T-helper 1 cell treated with Interleukin-12 subunit alpha and Interleukin-12 subunit beta and Interleukin-4 antibody, amounts not matched to agents 30 μg/mL and 1 μg/mL, for 36 hours (primary cell): Measurements from ENCODE around the gene GPBAR1.

Source experiments
- H3K27ac Mint-ChIP-seq: one replicate; pipeline ENCODE4 v1.8.0; 2021; ENCODE audit warnings: mild to moderate bottlenecking, mixed read lengths
- H3K27me3 Mint-ChIP-seq: one replicate; pipeline ENCODE4 v1.8.0; 2021; ENCODE audit warnings: low read depth, mixed read lengths
- H3K36me3 Mint-ChIP-seq: one replicate; pipeline ENCODE4 v1.8.0; 2021; ENCODE audit warnings: low read depth, mixed read lengths
- H3K4me1 Mint-ChIP-seq: one replicate; pipeline ENCODE4 v1.8.0; 2021; ENCODE audit warnings: low read depth, mixed read lengths
- H3K4me3 Mint-ChIP-seq: one replicate; pipeline ENCODE4 v1.8.0; 2021; ENCODE audit warnings: mild to moderate bottlenecking, moderate library complexity, mixed read lengths
- H3K9me3 Mint-ChIP-seq: one replicate; pipeline ENCODE4 v1.8.0; 2021; ENCODE audit warnings: mixed read lengths

GPBAR1 gene

GRCh38 chr2:218257390-218257981 is 3.3 kb upstream of the GPBAR1 start:
- H3K9me3 Mint-ChIP-seq = no peaks in the 10 kb centered on the region
- peaks cover 30% of the 10 kb centered on the region for H3K36me3 Mint-ChIP-seq
- H3K4me3 Mint-ChIP-seq = no peak overlapping the region
- no peaks in the 10 kb centered on the region for H3K27me3 Mint-ChIP-seq
- peaks cover 17% of the 10 kb centered on the region for H3K4me1 Mint-ChIP-seq
- H3K27ac Mint-ChIP-seq = peak overlapping the region; percentile 86

GRCh38 chr2:218259099-218259961 is 1.5 kb upstream of the GPBAR1 start:
- H3K9me3 Mint-ChIP-seq = no peaks in the 10 kb centered on the region
- no peak overlapping the region for H3K27ac Mint-ChIP-seq
- no peak overlapping the region for H3K4me3 Mint-ChIP-seq
- peaks cover 17% of the 10 kb centered on the region for H3K4me1 Mint-ChIP-seq
- peaks cover 25% of the 10 kb centered on the region for H3K36me3 Mint-ChIP-seq
- no peaks in the 10 kb centered on the region for H3K27me3 Mint-ChIP-seq

- H3K27me3 Mint-ChIP-seq = no peaks in the 10 kb centered on the region
- no peak overlapping the region for H3K4me3 Mint-ChIP-seq
- H3K27ac Mint-ChIP-seq = no peak overlapping the region
- peaks cover 17% of the 10 kb centered on the region for H3K4me1 Mint-ChIP-seq
- no peaks in the 10 kb centered on the region for H3K9me3 Mint-ChIP-seq
- peaks cover 19% of the 10 kb centered on the region for H3K36me3 Mint-ChIP-seq
These were observed 649 bp upstream of the GPBAR1 start for GRCh38 chr2:218260166-218260565.

- H3K27ac Mint-ChIP-seq = peak overlapping the region; percentile 38
- peaks cover 19% of the 10 kb centered on the region for H3K4me1 Mint-ChIP-seq
- H3K9me3 Mint-ChIP-seq = no peaks in the 10 kb centered on the region
- H3K4me3 Mint-ChIP-seq = no peak overlapping the region
- H3K27me3 Mint-ChIP-seq = no peaks in the 10 kb centered on the region
- peaks cover 12% of the 10 kb centered on the region for H3K36me3 Mint-ChIP-seq
These were observed 815 bp downstream of the GPBAR1 start for GRCh38 chr2:218261423-218262236.

GRCh38 chr2:218262237-218262600 is 1.4 kb downstream of the GPBAR1 start:
- H3K9me3 Mint-ChIP-seq = no peaks in the 10 kb centered on the region
- H3K36me3 Mint-ChIP-seq = peaks cover 15% of the 10 kb centered on the region
- no peak overlapping the region for H3K27ac Mint-ChIP-seq
- H3K4me3 Mint-ChIP-seq = no peak overlapping the region
- peaks cover 15% of the 10 kb centered on the region for H3K4me1 Mint-ChIP-seq
- no peaks in the 10 kb centered on the region for H3K27me3 Mint-ChIP-seq

GRCh38 chr2:218262631-218263586 is 2.1 kb downstream of the GPBAR1 start:
- Mint-ChIP-seq H3K27ac (no peak overlapping the region), H3K4me1 (peaks cover 15% of the 10 kb centered on the region), H3K9me3 (no peaks in the 10 kb centered on the region), H3K4me3 (no peak overlapping the region), H3K36me3 (peaks cover 15% of the 10 kb centered on the region), H3K27me3 (no peaks in the 10 kb centered on the region)

GRCh38 chr2:218263817-218264641 is 3.2 kb downstream of the GPBAR1 start:
- peaks cover 15% of the 10 kb centered on the region for H3K36me3 Mint-ChIP-seq
- H3K9me3 Mint-ChIP-seq = no peaks in the 10 kb centered on the region
- H3K4me3 Mint-ChIP-seq = no peak overlapping the region
- no peaks in the 10 kb centered on the region for H3K27me3 Mint-ChIP-seq
- H3K4me1 Mint-ChIP-seq = peaks cover 15% of the 10 kb centered on the region
- H3K27ac Mint-ChIP-seq = peak overlapping the region; percentile 65

GRCh38 chr2:218264773-218265561 is 4.2 kb downstream of the GPBAR1 start:
- Mint-ChIP-seq H3K27me3 (no peaks in the 10 kb centered on the region), H3K4me3 (no peak overlapping the region), H3K36me3 (peaks cover 20% of the 10 kb centered on the region), H3K9me3 (no peaks in the 10 kb centered on the region), H3K4me1 (peaks cover 20% of the 10 kb centered on the region), H3K27ac (no peak overlapping the region)

GRCh38 chr2:218265626-218266025 is 4.8 kb downstream of the GPBAR1 start:
- no peaks in the 10 kb centered on the region for H3K27me3 Mint-ChIP-seq
- no peak overlapping the region for H3K4me3 Mint-ChIP-seq
- H3K36me3 Mint-ChIP-seq = peaks cover 23% of the 10 kb centered on the region
- peaks cover 22% of the 10 kb centered on the region for H3K4me1 Mint-ChIP-seq
- H3K9me3 Mint-ChIP-seq = no peaks in the 10 kb centered on the region
- H3K27ac Mint-ChIP-seq = no peak overlapping the region

- Mint-ChIP-seq H3K9me3 (no peaks in the 10 kb centered on the region), H3K4me3 (no peak overlapping the region), H3K36me3 (peaks cover 23% of the 10 kb centered on the region), H3K27ac (peak overlapping the region; percentile 43), H3K4me1 (peaks cover 27% of the 10 kb centered on the region), H3K27me3 (no peaks in the 10 kb centered on the region)
These were observed 5.6 kb downstream of the GPBAR1 start for GRCh38 chr2:218266316-218266979.

- Mint-ChIP-seq H3K4me3 (no peak overlapping the region), H3K36me3 (peaks cover 23% of the 10 kb centered on the region), H3K4me1 (peaks cover 35% of the 10 kb centered on the region), H3K27me3 (no peaks in the 10 kb centered on the region), H3K27ac (no peak overlapping the region), H3K9me3 (no peaks in the 10 kb centered on the region)
These were observed 6.4 kb downstream of the GPBAR1 start for GRCh38 chr2:218267259-218267658.
